MCF 10A (cell line): ENCODE measurements around the gene GPR150. TPM values are rescaled to one million over a fixed set of nuclear protein-coding genes. Genes with fewer than 3 reads are reported as not detected.
"Not testable (repeated sequence)": the region's sequence is repeated elsewhere in the genome, so short reads cannot be mapped to it uniquely, and the experiment has no call there.

ENCODE experiments used
- BruUV-seq: library from RNA; stranded (reverse); fragments of 400-500 nt; replicated peaks from 2 replicates; lab custom pipeline; 2021; lab: Mats Ljungman, UMichigan
- CTCF ChIA-PET: fragments of 300-600 bp; sonication (Branson Sonifier 250); formaldehyde crosslinking; extraction: SDS; loops from one replicate; lab custom pipeline; 2021; ENCODE audit warnings: antibody characterized with exemption, inconsistent platforms; lab: Yijun Ruan, JAX
- POLR2A ChIA-PET: fragments of 300-600, 350-650 bp; sonication (Branson Sonifier 250); formaldehyde crosslinking; extraction: SDS; loops from one replicate; lab custom pipeline; 2020; ENCODE audit warnings: antibody characterized with exemption, inconsistent platforms; lab: Yijun Ruan, JAX
- DNase-seq: peaks from one replicate; pipeline ENCODE4 v3.0.0-alpha.2; 2018; ENCODE audit not compliant: unreplicated experiment
- H3K27ac Mint-ChIP-seq: one replicate; pipeline ENCODE4 v1.8.0; 2022; ENCODE audit warnings: mild to moderate bottlenecking, low read depth, mixed read lengths; ENCODE audit not compliant: unreplicated experiment
- H3K27me3 Mint-ChIP-seq: one replicate; pipeline ENCODE4 v1.8.0; 2022; ENCODE audit warnings: mixed read lengths; ENCODE audit not compliant: insufficient read depth, unreplicated experiment
- H3K36me3 Mint-ChIP-seq: one replicate; pipeline ENCODE4 v1.8.0; 2022; ENCODE audit warnings: mild to moderate bottlenecking, moderate library complexity, mixed read lengths; ENCODE audit not compliant: insufficient read depth, unreplicated experiment
- H3K4me1 Mint-ChIP-seq: one replicate; pipeline ENCODE4 v1.8.0; 2022; ENCODE audit warnings: mixed read lengths; ENCODE audit not compliant: insufficient read depth, unreplicated experiment
- H3K4me3 Mint-ChIP-seq: one replicate; pipeline ENCODE4 v1.8.0; 2022; ENCODE audit warnings: mild to moderate bottlenecking, moderate library complexity, mixed read lengths; ENCODE audit not compliant: unreplicated experiment
- H3K9me3 Mint-ChIP-seq: one replicate; pipeline ENCODE4 v1.8.0; 2022; ENCODE audit warnings: mixed read lengths; ENCODE audit not compliant: unreplicated experiment
- intact Hi-C: fragments of 100-400 bp; cut with micrococcal nuclease; formaldehyde crosslinking; loops from 2 replicates; pipeline ENCODE4 v1.14.1; 2022
- total RNA-seq: library from RNA; stranded (reverse); gene quantifications from 2 replicates; pipeline ENCODE4 v1.2.3, GENCODE V29; 2022
- TF ChIP-seq, protein P1 (sequence below): fragments of 200-600 bp; IDR thresholded peaks from one replicate; pipeline ENCODE4 v1.8.0; 2022; ENCODE audit warnings: antibody characterized with exemption, mild to moderate bottlenecking; ENCODE audit not compliant: unreplicated experiment

Gene GPR150
- total RNA-seq, 1 experiment from 2014 or later = not detected

DNA sequence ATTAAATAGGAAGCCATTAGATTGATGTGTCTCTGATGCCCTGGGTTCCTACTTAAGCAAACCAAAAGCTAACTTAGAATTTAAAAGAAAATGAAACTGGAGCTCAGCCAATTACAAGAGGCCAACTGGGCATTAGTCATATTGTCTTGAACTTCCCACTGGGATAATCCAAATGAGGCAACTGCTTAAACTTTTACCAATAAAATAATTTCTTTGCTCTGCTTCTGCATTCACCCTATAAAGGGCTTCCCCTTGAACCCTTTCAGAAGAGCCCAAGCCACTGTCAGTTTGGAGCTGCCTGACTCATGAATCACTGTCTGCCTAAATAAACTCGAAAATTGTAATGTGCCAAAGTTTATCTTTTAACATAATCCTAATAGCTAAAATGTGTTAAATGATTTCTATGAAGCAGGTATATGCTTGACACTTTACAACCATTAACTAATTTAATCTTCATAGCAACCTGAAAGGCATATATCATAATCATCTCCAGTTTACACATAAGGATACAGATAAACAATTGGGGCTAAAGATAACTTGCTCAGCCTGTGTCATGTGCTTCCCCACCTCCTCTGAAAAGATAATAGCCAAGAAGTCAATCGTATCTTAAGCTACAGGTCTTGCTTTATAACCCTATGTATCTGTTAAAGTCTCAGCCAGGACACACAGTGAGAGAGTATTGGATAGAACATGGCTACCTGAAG, 11.5 kb downstream of the GPR150 start:
- no peak overlapping the region for H3K4me3 Mint-ChIP-seq
- BruUV-seq = no TSS peak
- H3K9me3 Mint-ChIP-seq = no peaks in the 10 kb centered on the region
- POLR2A ChIA-PET = interaction anchor here (0.6 to 2.0 kb wide), 13 partner anchors 9 to 259 kb away, joined by 3 to 6 read pairs (median 4); partner anchors contain the start of genes ARSK, GLRX, RFESD and SKIC3
- no peak overlapping the region for H3K27ac Mint-ChIP-seq
- H3K36me3 Mint-ChIP-seq = peaks cover 6% of the 10 kb centered on the region
- H3K4me1 Mint-ChIP-seq = no peaks in the 10 kb centered on the region
- intact Hi-C loops = no loop called here
- H3K27me3 Mint-ChIP-seq = no peaks in the 10 kb centered on the region
- DNase-seq = peak; percentile 68
- TF ChIP-seq, protein P1, sequence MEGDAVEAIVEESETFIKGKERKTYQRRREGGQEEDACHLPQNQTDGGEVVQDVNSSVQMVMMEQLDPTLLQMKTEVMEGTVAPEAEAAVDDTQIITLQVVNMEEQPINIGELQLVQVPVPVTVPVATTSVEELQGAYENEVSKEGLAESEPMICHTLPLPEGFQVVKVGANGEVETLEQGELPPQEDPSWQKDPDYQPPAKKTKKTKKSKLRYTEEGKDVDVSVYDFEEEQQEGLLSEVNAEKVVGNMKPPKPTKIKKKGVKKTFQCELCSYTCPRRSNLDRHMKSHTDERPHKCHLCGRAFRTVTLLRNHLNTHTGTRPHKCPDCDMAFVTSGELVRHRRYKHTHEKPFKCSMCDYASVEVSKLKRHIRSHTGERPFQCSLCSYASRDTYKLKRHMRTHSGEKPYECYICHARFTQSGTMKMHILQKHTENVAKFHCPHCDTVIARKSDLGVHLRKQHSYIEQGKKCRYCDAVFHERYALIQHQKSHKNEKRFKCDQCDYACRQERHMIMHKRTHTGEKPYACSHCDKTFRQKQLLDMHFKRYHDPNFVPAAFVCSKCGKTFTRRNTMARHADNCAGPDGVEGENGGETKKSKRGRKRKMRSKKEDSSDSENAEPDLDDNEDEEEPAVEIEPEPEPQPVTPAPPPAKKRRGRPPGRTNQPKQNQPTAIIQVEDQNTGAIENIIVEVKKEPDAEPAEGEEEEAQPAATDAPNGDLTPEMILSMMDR = no peak
- CTCF ChIA-PET = interaction anchor here (0.9 to 2.0 kb wide), 9 partner anchors 9 to 217 kb away, joined by 3 to 7 read pairs (median 4); partner anchors contain the start of genes ARSK, RFESD and SKIC3

GRCh38 chr5:95631991-95632675, 12.2 kb downstream of the GPR150 start:
- Mint-ChIP-seq H3K27me3 (no peaks in the 10 kb centered on the region), H3K36me3 (peaks cover 6% of the 10 kb centered on the region), H3K4me1 (no peaks in the 10 kb centered on the region), H3K27ac (no peak overlapping the region), H3K9me3 (no peaks in the 10 kb centered on the region), H3K4me3 (no peak overlapping the region)
- ChIA-PET CTCF (interaction anchor here (0.6 to 2.0 kb wide), 7 partner anchors 10 to 216 kb away, joined by 3 to 7 read pairs (median 4); partner anchors contain the start of genes ARSK, RFESD and SKIC3), POLR2A (interaction anchor here (0.8 to 2.0 kb wide), 8 partner anchors 10 to 190 kb away, joined by 3 to 6 read pairs (median 4); partner anchors contain the start of genes ARSK, GLRX and SKIC3)
- BruUV-seq = no TSS peak
- peak; percentile 22 for DNase-seq
- intact Hi-C loops = no loop called here
- TF ChIP-seq, protein P1 = no peak

DNA sequence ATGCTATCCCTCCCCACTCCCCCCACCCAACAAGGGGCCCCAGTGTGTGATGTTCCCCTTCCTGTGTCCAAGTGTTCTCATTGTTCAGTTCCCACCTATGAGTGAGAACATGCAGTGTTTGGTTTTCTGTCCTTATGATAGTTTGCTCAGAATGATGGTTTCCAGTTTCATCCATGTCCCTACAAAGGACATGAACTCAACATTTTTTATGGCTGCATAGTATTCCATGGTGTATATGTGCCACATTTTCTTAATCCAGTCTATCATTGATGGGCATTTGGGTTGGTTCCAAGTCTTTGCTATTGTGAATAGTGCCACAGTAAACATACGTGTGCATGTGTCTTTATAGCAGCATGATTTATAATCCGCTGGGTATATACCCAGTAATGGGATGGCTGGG, 13.1 kb downstream of the GPR150 start:
- CTCF ChIA-PET = not testable (repeated sequence)

GRCh38 chr5:95633671-95634070, 13.8 kb downstream of the GPR150 start:
- DNase-seq = no peak
- Mint-ChIP-seq H3K9me3 (no peaks in the 10 kb centered on the region), H3K4me1 (no peaks in the 10 kb centered on the region), H3K4me3 (no peak overlapping the region), H3K27me3 (no peaks in the 10 kb centered on the region), H3K36me3 (peaks cover 11% of the 10 kb centered on the region), H3K27ac (no peak overlapping the region)
- intact Hi-C loops = no loop called here
- POLR2A ChIA-PET = no interaction called here
- CTCF ChIA-PET = interaction anchor here (0.9 to 2.2 kb wide), 3 partner anchors 10 to 213 kb away, joined by 3 to 8 read pairs (median 4); no protein-coding TSS in a partner anchor
- TF ChIP-seq, protein P1 = no peak
- BruUV-seq = no TSS peak

More for the DNA sequence above, 13.1 kb downstream of the GPR150 start:
- intact Hi-C loops, H3K4me3 Mint-ChIP-seq, DNase-seq, H3K4me1 Mint-ChIP-seq, POLR2A ChIA-PET, BruUV-seq, H3K36me3 Mint-ChIP-seq, H3K27me3 Mint-ChIP-seq, H3K27ac Mint-ChIP-seq, H3K9me3 Mint-ChIP-seq: not testable (repeated sequence)
